HG02571 (cell line): ENCODE results near the gene SLC9C2.
"Not testable (repeated sequence)": the region's sequence is repeated elsewhere in the genome, so short reads cannot be mapped to it uniquely, and the experiment has no call there.

ENCODE experiments used
- ATAC-seq: cut with Tn5 transposase; IDR thresholded peaks from one replicate; pipeline ENCODE4 v1.9.1; 2021; ENCODE audit warnings: mild to moderate bottlenecking, moderate library complexity; ENCODE audit not compliant: unreplicated experiment

The SLC9C2 gene

GRCh38 chr1:173580658-173581057, 22.2 kb downstream of the SLC9C2 start:
- no peak for ATAC-seq

GRCh38 chr1:173580071-173580470, 22.8 kb downstream of the SLC9C2 start:
- no peak for ATAC-seq

GRCh38 chr1:173573596-173573995, 29.3 kb downstream of the SLC9C2 start:
- no peak for ATAC-seq

- no peak for ATAC-seq
Observed at GRCh38 chr1:173572201-173572873, 30.5 kb downstream of the SLC9C2 start.

GRCh38 chr1:173570370-173571007, 32.4 kb downstream of the SLC9C2 start:
- ATAC-seq: peak; percentile 91

- no peak for ATAC-seq
Observed at GRCh38 chr1:173568483-173568882, 34.4 kb downstream of the SLC9C2 start.

GRCh38 chr1:173563846-173564245, 39.0 kb downstream of the SLC9C2 start:
- ATAC-seq: not testable (repeated sequence)

- ATAC-seq: no peak
Observed at GRCh38 chr1:173562813-173563212, 40.1 kb downstream of the SLC9C2 start.

GRCh38 chr1:173561263-173561662, 41.6 kb downstream of the SLC9C2 start:
- ATAC-seq: no peak

- no peak for ATAC-seq
Observed at GRCh38 chr1:173560285-173560880, 42.5 kb downstream of the SLC9C2 start.

- no peak for ATAC-seq
Observed at GRCh38 chr1:173555651-173556305, 47.1 kb downstream of the SLC9C2 start.

GRCh38 chr1:173554541-173555250, 48.2 kb downstream of the SLC9C2 start:
- no peak for ATAC-seq

- ATAC-seq: no peak
Observed at GRCh38 chr1:173554089-173554488, 48.8 kb downstream of the SLC9C2 start.

GRCh38 chr1:173553312-173553711, 49.6 kb downstream of the SLC9C2 start:
- ATAC-seq: no peak

- ATAC-seq: no peak
Observed at GRCh38 chr1:173551699-173552098, 51.2 kb downstream of the SLC9C2 start.

GRCh38 chr1:173549813-173550212, 53.1 kb downstream of the SLC9C2 start:
- ATAC-seq: no peak

GRCh38 chr1:173545688-173546087, 57.2 kb downstream of the SLC9C2 start:
- no peak for ATAC-seq

- ATAC-seq: no peak
Observed at GRCh38 chr1:173536223-173536622, 66.6 kb downstream of the SLC9C2 start.

- no peak for ATAC-seq
Observed at GRCh38 chr1:173532237-173532636, 70.6 kb downstream of the SLC9C2 start.

- no peak for ATAC-seq
Observed at GRCh38 chr1:173530795-173531693, 71.8 kb downstream of the SLC9C2 start.
